Left lung (tissue), 14 donors: ENCODE results near the gene NDUFB4. TPM values are rescaled to one million over a fixed set of nuclear protein-coding genes. Genes with fewer than 3 reads are reported as not detected.

Source experiments
- ATAC-seq: fragments of 200-7000 bp; cut with Tn5 transposase; one replicate; pipeline ENCODE4 v1.9.1; 2020; ENCODE audit warnings: moderate library complexity
- DNase-seq, 4 donors: peaks; one replicate each; pipeline ENCODE4 v3.0.0-alpha.2; 2013 to 2020
- H3K27ac ChIP-seq, 2 donors: fragments of 200-600 bp; sonication (generic) in 1 of 2; one replicate each; pipeline versions ENCODE4 v1.5.0 to v1.8.0; 2020 to 2021
- H3K27me3 ChIP-seq, 2 donors: fragments of 200-600 bp; sonication (generic) in 1 of 2; one replicate each; pipeline versions ENCODE4 v1.5.0 to v1.8.0; 2020 to 2021
- H3K36me3 ChIP-seq, 2 donors: fragments of 200-600 bp; sonication (generic) in 1 of 2; one replicate each; pipeline versions ENCODE4 v1.5.0 to v1.8.0; 2020 to 2021
- H3K4me1 ChIP-seq, 2 donors: fragments of 200-600 bp; one replicate each; pipeline ENCODE4 v1.8.0; 2021
- H3K4me3 ChIP-seq, 2 donors: fragments of 200-600 bp; sonication (generic) in 1 of 2; one replicate each; pipeline versions ENCODE4 v1.5.0 to v1.8.0; 2020 to 2021; ENCODE audit warnings: mild to moderate bottlenecking in 1 of 2
- H3K9me3 ChIP-seq, 2 donors: fragments of 200-600 bp; sonication (generic) in 1 of 2; one replicate each; pipeline versions ENCODE4 v1.5.0 to v1.8.0; 2020 to 2021
- intact Hi-C, 2 donors: fragments of 100-400 bp; cut with DNase I; formaldehyde crosslinking; loops; one replicate each; pipeline versions ENCODE4 v1.11.2 to v1.14.2; 2022
- long read RNA-seq, 12 donors: library from polyadenylated mRNA in 2 of 12; unstranded in 2 of 12; transcript quantifications; one replicate each; pipeline ENCODE4 v2.0.0 and lab custom pipeline, GENCODE V29; 2019 to 2026
- polyA plus RNA-seq, 6 donors: library from polyadenylated mRNA; unstranded; fragments of 120-200 nt; gene quantifications; one replicate each; pipeline ENCODE4 v1.2.1, GENCODE V29; 2013; ENCODE audit not compliant: insufficient read length in 6 of 6
- total RNA-seq, 2 donors: library from RNA; stranded (reverse); fragmentation: NEBNext Ultra II Directional; extraction: Animal tissue kit (Norgen Biotek cat#: 25700); gene quantifications; one replicate each; pipeline ENCODE4 v1.2.1, GENCODE V29; 2021
- TF ChIP-seq, protein P1 (sequence below), 2 donors: fragments of 200-600 bp; sonication (generic) in 1 of 2; IDR thresholded peaks; one replicate each; pipeline versions ENCODE4 v1.5.0 to v1.8.0; 2021; ENCODE audit warnings: antibody characterized with exemption in 2 of 2
- donor health status: DM: no; HTN: yes; CAD: no.
- donor health status: DM: no; HTN: no; CAD: no.

NDUFB4 gene
- total RNA-seq (100 to 1,000 TPM in 1 of 2 donors, 10 to 100 TPM in 1; 90.4 to 100 TPM), polyA plus RNA-seq (100 to 1,000 TPM; 150 to 170 (median 160) TPM)
- long read RNA-seq, donor 1, transcript NDUFB4-206 (2 exons, 425 nt) = minor isoform, 10 of 227 reads
- long read RNA-seq, donor 1, transcript NDUFB4-201 (3 exons, 671 nt) = major isoform, 210 of 227 reads
- long read RNA-seq, donor 1, transcript NDUFB4-203 (2 exons, 1,426 nt) = minor isoform, 6 of 227 reads
- long read RNA-seq, donor 1, partial matches to known transcripts = 0 of 227 reads
- long read RNA-seq, donor 1, other reads (novel, unspliced or antisense) = 0 of 227 reads
- long read RNA-seq, donor 2, transcript NDUFB4-201 (3 exons, 671 nt) = major isoform, 132 of 165 reads
- long read RNA-seq, donor 2, transcript NDUFB4-206 (2 exons, 425 nt) = minor isoform, 22 of 165 reads
- long read RNA-seq, donor 2, transcript NDUFB4-203 (2 exons, 1,426 nt) = minor isoform, 9 of 165 reads
- long read RNA-seq, donor 2, partial matches to known transcripts = 0 of 165 reads
- long read RNA-seq, donor 2, other reads (novel, unspliced or antisense) = 0 of 165 reads
- long read RNA-seq, donor 3, transcript NDUFB4-206 (2 exons, 425 nt) = minor isoform, 12 of 156 reads
- long read RNA-seq, donor 3, transcript NDUFB4-201 (3 exons, 671 nt) = major isoform, 137 of 156 reads
- long read RNA-seq, donor 3, partial matches to known transcripts = 0 of 156 reads
- long read RNA-seq, donor 3, other reads (novel, unspliced or antisense) = 0 of 156 reads
- long read RNA-seq, donor 4, transcript NDUFB4-201 (3 exons, 671 nt) = major isoform, 165 of 169 reads
- long read RNA-seq, donor 4, partial matches to known transcripts = 0 of 169 reads
- long read RNA-seq, donor 4, other reads (novel, unspliced or antisense) = 2 of 169 reads
- long read RNA-seq, donor 5, transcript NDUFB4-206 (2 exons, 425 nt) = minor isoform, 13 of 167 reads
- long read RNA-seq, donor 5, transcript NDUFB4-201 (3 exons, 671 nt) = major isoform, 146 of 167 reads
- long read RNA-seq, donor 5, partial matches to known transcripts = 0 of 167 reads
- long read RNA-seq, donor 5, other reads (novel, unspliced or antisense) = 0 of 167 reads
- long read RNA-seq, donor 6, transcript NDUFB4-204 (3 exons, 558 nt) = minor isoform, 5 of 164 reads
- long read RNA-seq, donor 6, transcript NDUFB4-206 (2 exons, 425 nt) = minor isoform, 20 of 164 reads
- long read RNA-seq, donor 6, transcript NDUFB4-201 (3 exons, 671 nt) = major isoform, 135 of 164 reads
- long read RNA-seq, donor 6, partial matches to known transcripts = 0 of 164 reads
- long read RNA-seq, donor 6, other reads (novel, unspliced or antisense) = 0 of 164 reads
- long read RNA-seq, donor 7, transcript NDUFB4-201 (3 exons, 671 nt) = major isoform, 86 of 92 reads
- long read RNA-seq, donor 7, partial matches to known transcripts = 0 of 92 reads
- long read RNA-seq, donor 7, other reads (novel, unspliced or antisense) = 0 of 92 reads
- long read RNA-seq, donor 8, transcript NDUFB4-201 (3 exons, 671 nt) = major isoform, 91 of 103 reads
- long read RNA-seq, donor 8, transcript NDUFB4-206 (2 exons, 425 nt) = minor isoform, 6 of 103 reads
- long read RNA-seq, donor 8, transcript NDUFB4-203 (2 exons, 1,426 nt) = minor isoform, 5 of 103 reads
- long read RNA-seq, donor 8, partial matches to known transcripts = 0 of 103 reads
- long read RNA-seq, donor 8, other reads (novel, unspliced or antisense) = 0 of 103 reads
- long read RNA-seq, donor 9, partial matches to known transcripts = 0 of 2 reads
- long read RNA-seq, donor 9, other reads (novel, unspliced or antisense) = 0 of 2 reads
- long read RNA-seq, donor 10, transcript NDUFB4-201 (3 exons, 671 nt) = major isoform, 80 of 88 reads
- long read RNA-seq, donor 10, partial matches to known transcripts = 0 of 88 reads
- long read RNA-seq, donor 10, other reads (novel, unspliced or antisense) = 6 of 88 reads
- long read RNA-seq, donor 11, transcript NDUFB4-201 (3 exons, 671 nt) = major isoform, 177 of 195 reads
- long read RNA-seq, donor 11, transcript NDUFB4-206 (2 exons, 425 nt) = minor isoform, 13 of 195 reads
- long read RNA-seq, donor 11, partial matches to known transcripts = 0 of 195 reads
- long read RNA-seq, donor 11, other reads (novel, unspliced or antisense) = 0 of 195 reads
- long read RNA-seq, donor 12, transcript NDUFB4-206 (2 exons, 425 nt) = minor isoform, 5 of 107 reads
- long read RNA-seq, donor 12, transcript NDUFB4-201 (3 exons, 671 nt) = major isoform, 100 of 107 reads
- long read RNA-seq, donor 12, partial matches to known transcripts = 0 of 107 reads
- long read RNA-seq, donor 12, other reads (novel, unspliced or antisense) = 0 of 107 reads

DNA sequence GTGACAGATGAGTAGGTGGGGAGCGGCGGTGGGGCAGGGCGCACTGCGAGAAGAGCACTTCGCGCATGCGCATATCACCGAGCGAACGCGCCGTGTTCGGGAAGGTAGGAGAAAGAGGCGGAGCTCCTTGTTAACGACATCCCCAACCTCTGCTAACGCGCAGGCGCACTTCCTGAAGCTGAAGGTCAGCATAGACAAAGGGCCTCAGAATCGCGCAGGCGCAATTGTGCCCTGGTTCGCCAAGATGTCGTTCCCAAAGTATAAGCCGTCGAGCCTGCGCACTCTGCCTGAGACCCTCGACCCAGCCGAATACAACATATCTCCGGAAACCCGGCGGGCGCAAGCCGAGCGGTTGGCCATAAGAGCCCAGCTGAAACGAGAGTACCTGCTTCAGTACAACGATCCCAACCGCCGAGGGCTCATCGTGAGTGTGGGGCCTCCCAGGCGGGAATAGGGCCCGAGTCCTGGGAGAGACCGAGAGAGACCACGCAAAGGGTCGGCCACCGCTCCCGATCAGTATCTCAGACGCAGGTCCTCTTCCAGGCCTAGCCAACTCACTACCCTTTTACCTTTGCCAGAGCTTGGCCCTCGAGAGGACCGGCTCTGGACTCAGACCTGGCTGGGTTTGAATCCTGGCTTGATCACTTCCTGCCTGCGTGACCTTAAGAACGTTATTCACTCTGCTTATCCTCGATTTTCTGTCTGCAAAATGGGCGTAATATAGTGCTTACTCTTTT is at the start of gene NDUFB4:
NDUFB4 (plus strand) TSS at position 221 of the 737 bp plus-strand sequence; CDS start at position 245, 24 bp downstream.
- TF ChIP-seq, protein P1, sequence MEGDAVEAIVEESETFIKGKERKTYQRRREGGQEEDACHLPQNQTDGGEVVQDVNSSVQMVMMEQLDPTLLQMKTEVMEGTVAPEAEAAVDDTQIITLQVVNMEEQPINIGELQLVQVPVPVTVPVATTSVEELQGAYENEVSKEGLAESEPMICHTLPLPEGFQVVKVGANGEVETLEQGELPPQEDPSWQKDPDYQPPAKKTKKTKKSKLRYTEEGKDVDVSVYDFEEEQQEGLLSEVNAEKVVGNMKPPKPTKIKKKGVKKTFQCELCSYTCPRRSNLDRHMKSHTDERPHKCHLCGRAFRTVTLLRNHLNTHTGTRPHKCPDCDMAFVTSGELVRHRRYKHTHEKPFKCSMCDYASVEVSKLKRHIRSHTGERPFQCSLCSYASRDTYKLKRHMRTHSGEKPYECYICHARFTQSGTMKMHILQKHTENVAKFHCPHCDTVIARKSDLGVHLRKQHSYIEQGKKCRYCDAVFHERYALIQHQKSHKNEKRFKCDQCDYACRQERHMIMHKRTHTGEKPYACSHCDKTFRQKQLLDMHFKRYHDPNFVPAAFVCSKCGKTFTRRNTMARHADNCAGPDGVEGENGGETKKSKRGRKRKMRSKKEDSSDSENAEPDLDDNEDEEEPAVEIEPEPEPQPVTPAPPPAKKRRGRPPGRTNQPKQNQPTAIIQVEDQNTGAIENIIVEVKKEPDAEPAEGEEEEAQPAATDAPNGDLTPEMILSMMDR (IDR thresholded peaks at IDR 0.05) = no peak
- intact Hi-C loops = no loop called here
- Histone ChIP-seq H3K27ac (peak within 1 kb of the TSS; percentile 85 to 93), H3K4me3 (peak within 1 kb of the TSS; percentile 64 to 74), H3K27me3 (no peaks in the 10 kb centered on the region), H3K9me3 (no peaks in the 10 kb centered on the region), H3K4me1 (peaks cover 13 to 36% of the 10 kb centered on the region in 2 donors), H3K36me3 (peaks cover 0 to 25% of the 10 kb centered on the region in 2 donors)
- peak; percentile 99 for ATAC-seq
- DNase-seq = peak; percentile 97 to 99 (median 99)

DNA sequence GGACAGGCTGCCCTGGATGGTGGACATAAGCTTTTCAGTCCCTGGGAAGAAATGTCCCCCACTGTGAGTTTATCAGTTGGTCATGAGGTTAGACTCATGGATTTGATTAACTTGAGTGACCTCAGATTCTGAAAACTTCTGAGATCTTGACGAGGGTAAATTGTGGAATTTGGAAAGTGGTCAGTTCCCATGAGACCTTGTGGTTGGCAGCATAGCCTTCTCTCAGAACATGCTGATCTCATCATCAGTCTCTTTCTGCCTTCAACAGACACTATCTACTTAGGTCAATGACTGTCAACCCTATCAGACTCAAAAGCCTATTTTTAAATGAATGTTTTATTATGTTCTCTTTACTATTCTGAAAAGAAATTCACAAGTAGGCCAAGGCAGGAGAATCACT is 45.6 kb upstream of the NDUFB4 start:
- Histone ChIP-seq H3K9me3 (no peaks in the 10 kb centered on the region), H3K4me1 (no peaks in the 10 kb centered on the region), H3K4me3 (no peak overlapping the region), H3K27me3 (no peaks in the 10 kb centered on the region), H3K36me3 (no peaks in the 10 kb centered on the region), H3K27ac (no peak overlapping the region)
- intact Hi-C loops = no loop called here
- TF ChIP-seq, protein P1 (IDR thresholded peaks at IDR 0.05) = no peak
- DNase-seq (no peak), ATAC-seq (no peak)

- Histone ChIP-seq H3K36me3 (no peaks in the 10 kb centered on the region), H3K4me3 (no peak overlapping the region), H3K27ac (no peak overlapping the region), H3K27me3 (no peaks in the 10 kb centered on the region), H3K9me3 (no peaks in the 10 kb centered on the region), H3K4me1 (no peaks in the 10 kb centered on the region)
- intact Hi-C loops = no loop called here
- no peak for DNase-seq
- TF ChIP-seq, protein P1 (IDR thresholded peaks at IDR 0.05) = no peak
- ATAC-seq = no peak
Measured at GRCh38 chr3:120552184-120553172, 43.7 kb upstream of the NDUFB4 start.
